NCI-H82 treated with DMSO at 0.1 percent for 48 hours (cell line): ENCODE data around the gene KLHL17.
A peak's percentile ranks its signal among the peaks of the same experiment; 100 is the strongest.
"Not testable (repeated sequence)": the region's sequence is repeated elsewhere in the genome, so short reads cannot be mapped to it uniquely, and the experiment has no call there.

ENCODE experiments used
- DNase-seq: peaks from one replicate; lab custom pipeline; 2025; ENCODE audit not compliant: unreplicated experiment; lab: John Stamatoyannopoulos, UW

KLHL17 gene

DNA sequence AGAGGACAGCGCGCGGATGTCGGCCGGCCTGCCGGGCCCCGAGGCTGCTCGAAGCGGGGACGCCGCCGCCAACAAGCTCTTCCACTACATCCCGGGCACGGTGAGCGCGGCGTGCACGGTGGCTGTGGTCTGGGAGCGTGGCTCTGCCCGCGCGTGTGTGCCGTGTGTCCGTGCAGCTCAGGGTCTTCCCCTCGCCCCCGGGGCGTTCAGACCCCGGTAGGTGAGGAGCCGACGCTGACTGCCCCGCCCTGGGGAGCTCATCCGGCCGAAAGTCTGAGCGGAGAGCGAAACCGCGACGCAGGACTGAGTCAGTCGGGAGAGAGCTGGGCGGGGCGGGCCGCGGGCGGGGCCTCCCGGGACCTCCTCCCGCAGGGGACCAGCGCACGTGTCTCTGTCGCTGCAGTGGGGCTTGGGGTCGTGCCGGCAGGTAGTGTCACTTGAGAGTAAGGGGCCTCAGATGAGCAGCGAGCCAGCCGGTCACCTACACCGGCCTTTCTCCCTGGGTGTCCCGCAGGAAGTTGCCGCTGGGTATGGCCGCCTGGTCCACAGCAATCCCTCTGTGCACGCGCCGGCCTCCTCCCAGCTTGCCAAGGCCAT lies 6.4 kb downstream of the KLHL17 start:
- DNase-seq: no peak

DNA sequence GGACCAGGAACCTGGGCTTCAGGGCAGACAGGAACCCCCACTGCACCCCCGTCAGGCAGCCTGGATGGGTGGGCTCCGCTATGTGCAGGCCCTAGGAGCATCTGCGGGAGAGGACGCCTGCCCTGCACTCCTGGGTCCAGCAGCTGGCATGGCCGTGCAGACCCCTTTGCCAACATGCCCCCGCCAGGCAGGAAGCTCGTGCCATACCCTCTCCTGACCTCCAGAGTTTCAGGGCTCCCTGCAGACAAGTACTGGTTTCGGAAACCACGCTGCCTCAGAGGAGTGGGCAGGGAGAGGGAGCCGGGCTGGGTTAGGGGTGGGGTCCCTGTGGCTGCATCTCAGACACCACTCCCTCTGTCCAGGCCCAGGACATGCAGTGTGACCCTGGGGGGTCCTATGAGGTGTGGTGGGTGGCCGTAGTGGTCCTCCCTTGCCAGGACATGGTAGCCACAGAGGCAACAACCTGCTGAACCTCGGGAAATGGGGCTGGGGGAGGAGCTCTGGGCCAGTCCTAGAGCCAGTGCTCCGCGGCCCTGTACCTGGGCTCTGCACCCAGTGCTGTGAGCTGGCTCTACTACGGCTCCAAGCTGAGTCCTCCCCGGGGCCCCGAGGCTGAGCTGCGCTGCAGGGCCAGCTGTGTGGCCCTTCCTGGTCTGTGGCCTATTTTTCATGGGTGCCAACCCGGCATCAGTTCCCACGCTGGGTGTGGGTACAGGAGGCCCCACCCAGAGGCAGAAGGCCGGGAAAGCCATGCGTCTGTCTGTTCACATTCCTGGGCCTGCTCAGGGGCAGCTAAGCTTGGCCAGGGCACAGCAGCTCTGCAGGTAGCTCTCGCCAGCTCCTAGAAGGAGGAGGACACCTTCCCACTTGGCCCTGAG lies 7.3 kb downstream of the KLHL17 start:
- no peak for DNase-seq

DNA sequence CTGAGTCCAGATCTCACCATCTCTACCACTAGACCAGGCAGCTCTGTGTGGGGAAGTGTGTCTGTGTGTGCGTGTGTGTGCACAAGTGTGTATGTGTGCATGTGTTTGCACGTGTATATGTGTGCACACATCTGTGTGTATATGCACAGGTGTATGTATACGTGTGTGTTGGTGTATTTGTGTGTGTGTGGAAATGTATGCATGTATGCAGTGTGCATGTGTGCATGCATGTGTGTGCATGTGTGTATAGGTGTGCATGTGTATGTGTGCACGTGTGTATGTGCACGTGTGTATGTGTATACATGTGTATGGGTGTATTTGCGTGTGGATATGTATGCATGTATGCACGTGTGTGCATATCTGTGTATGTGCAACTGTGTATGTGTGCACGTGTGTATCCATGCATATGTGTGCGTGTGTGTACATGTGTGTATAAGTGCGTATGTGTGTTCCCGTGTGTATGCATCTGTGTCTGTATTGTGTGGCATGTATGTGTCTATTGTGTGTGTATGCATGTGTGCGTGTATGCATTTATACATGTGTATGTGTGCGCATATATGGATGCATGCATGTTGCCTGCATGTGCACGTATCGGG lies 9.0 kb downstream of the KLHL17 start:
- no peak for DNase-seq

DNA sequence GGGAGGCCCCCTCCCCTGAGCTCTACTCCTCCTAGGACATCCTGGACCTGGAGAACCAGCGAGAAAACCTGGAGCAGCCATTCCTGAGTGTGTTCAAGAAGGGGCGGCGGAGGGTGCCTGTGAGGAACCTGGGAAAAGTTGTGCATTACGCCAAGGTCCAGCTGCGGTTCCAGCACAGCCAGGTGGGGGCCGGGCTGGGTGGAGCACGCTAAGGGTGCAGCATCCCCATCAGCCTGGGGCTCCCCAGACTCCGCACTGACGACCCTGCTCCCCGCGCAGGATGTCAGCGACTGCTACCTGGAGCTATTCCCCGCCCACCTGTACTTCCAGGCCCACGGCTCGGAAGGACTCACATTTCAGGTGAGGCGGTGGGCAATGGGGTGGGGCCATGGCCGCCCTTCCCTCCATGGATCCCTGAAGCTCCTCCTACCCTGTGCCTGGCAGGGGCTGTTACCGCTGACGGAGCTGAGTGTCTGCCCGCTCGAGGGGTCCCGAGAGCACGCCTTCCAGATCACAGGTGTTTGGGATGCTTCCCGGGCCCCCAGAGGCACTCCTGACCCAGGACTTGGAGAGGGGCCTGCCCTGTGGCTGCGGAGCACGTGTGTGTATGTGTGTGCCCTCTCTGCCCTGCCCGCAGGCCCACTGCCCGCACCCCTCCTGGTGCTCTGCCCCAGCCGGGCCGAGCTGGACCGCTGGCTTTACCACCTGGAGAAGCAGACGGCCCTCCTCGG lies 10.0 kb downstream of the KLHL17 start:
- no peak for DNase-seq

DNA sequence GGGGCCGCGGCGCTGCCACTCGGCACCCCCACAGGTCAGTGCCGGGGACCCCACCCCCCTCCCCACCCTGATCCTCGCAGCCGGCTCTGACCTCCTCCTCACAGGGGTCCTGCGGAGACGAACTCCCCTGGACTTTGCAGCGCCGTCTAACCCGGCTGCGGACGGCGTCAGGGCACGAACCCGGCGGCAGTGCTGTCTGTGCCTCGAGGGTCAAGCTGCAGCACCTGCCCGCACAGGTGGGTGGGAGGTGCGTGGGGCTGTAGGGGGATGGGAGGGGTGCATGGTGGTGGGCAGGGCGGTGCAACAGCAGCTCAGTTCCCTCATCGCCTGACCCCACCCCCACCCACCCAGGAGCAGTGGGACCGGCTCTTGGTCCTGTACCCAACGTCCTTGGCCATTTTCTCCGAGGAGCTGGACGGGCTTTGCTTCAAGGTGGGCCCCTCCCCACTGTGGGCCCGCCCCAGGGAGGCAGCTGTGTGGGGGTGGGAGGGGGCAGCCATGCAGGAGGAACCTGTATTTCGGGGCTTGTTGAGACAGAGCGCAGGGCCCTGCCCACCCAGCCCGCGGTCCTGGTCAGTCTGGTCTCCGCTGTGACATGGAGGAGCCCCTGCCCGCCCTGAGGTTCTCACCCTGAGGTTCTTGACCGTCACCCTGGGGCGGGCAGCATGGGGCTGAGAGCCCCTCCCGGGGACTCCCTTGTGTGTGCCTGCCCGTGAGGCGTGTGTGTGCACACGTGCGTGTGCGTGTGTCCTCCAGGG lies 10.8 kb downstream of the KLHL17 start:
- DNase-seq: no peak

DNA sequence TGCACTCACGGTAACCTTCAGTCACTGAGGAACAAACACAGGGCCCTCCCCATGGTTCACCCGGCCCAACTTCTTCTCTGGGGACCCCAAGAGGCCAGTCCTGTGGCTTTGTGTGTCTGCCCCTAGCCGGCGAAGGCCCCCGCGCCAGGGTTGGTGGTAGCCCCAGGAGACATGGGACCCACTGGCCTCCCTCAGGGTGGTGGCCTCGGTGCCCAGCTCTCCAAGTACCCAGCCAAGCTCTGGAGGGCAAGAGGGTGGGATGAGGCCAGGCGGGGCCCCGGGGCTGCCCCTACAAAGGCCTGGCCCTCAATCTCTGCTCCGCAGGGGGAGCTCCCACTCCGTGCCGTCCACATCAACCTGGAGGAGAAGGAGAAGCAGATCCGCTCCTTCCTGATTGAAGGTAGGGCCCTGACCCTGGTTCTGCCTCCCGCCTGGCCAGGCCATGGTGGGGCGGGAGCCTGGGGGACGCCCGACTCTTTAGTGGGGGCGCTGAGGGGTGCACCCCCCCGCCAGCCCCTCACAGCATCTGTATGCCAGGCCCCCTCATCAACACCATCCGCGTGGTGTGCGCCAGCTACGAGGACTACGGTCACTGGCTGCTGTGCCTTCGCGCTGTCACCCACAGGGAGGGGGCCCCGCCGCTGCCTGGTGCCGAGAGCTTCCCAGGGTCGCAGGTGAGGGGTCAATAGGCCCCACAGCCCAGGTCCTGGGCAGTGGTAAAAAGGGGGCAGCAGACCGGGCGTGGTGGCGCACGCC lies 11.5 kb downstream of the KLHL17 start:
- DNase-seq: no peak

DNA sequence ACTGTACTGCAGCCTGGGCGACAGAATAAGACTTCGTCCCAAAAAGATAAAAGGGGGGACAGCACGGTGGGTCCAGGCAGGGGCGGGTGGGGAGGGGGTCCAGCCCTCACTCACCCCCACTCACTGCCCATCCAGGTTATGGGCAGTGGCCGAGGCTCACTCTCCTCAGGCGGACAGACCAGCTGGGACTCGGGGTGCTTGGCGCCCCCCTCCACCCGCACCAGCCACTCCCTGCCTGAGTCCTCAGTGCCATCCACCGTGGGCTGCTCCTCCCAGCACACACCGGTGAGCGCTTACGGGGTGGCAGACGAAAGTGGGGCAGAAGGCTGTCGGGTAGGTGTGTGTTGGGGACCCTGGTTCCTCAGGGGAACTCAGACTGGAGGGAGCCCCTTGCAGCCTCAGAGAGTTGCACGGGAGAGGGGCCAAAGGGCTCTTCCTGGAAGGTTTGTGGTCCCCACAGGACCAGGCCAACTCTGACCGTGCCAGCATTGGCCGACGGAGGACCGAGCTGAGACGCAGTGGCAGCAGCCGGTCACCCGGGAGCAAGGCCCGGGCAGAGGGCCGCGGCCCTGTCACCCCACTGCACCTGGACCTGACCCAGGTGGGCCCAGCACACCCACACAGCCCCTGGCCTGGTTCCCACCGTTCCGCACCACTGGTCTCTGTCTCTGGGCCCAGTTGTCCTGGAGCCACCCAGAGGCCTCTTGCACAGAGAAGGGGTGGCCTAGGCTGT lies 12.5 kb downstream of the KLHL17 start:
- DNase-seq: no peak

DNA sequence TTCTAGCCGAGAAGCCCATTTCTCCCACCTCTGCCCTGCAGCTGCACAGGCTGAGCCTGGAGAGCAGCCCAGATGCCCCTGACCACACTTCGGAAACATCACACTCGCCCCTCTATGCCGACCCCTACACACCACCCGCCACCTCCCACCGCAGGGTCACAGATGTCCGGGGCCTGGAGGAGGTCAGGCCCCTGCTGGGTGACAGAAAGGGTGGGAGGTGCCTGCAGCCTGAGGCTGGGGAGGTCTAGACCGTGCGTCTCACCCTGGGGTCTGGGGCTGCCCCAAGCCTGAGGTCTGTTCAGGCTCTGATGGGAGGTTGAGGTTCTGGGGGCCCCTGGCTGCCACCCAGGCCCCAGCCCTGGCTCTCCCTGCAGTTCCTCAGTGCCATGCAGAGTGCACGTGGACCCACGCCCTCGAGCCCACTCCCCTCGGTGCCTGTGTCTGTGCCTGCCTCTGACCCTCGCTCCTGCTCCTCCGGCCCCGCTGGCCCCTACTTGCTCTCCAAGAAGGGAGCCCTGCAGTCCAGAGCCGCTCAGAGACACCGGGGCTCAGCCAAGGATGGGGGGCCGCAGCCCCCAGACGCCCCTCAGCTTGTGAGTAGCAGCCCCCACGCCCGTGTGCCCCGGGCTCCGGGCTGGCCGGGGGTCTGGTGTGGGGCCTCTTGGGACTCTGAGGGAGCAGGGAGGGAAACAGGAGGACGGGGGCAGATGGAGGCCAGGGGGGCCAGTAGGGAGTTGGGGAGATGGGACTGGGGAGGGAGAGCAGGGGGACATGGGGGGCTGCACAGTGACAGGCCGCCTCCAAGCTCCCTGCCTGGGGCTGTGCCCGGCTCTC lies 13.3 kb downstream of the KLHL17 start:
- no peak for DNase-seq

DNA sequence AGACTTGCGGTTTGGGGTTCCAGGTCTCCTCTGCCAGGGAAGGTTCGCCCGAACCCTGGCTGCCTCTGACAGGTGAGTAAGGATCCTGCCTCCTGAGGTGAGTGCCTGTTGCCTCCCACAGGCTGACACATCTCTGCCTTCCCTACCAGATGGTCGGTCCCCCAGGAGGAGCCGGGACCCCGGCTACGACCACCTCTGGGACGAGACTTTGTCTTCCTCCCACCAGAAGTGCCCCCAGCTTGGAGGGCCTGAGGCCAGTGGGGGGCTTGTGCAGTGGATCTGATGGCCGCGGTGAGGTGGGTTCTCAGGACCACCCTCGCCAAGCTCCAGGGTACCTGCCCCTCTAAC lies 13.9 kb downstream of the KLHL17 start:
- no peak for DNase-seq

DNA sequence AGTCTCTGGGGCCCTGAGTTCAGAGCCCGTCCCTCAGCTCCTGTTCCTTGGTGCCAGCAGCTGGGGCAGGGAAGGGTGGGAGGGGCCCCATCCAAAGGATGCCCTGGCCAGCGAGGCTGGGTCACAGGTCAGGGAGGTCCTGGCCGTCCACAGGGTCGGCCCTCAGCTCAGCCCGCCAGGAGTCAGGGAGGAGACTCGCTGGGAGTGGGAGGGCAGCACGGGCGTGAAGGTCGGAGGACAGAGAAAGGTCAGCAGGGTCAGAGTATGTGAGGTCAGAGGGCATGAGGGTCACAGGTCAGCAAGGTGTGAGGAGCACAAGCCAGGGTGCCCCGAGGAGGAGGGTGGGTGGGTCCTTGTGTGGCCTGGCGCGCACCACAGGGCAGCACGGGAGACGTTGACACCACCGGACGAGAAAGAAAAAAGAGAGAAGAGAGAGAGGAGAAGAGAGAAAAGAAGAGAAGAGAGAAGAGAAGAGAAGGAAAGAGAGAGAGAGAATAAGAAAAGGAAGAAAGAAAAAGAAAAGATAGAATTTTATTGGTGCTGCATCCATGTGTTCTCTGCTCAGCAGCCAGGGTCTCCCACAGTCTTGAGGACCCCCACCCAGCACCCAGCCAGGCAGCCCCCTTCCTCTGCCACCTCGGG lies 14.4 kb downstream of the KLHL17 start:
- no peak for DNase-seq

DNA sequence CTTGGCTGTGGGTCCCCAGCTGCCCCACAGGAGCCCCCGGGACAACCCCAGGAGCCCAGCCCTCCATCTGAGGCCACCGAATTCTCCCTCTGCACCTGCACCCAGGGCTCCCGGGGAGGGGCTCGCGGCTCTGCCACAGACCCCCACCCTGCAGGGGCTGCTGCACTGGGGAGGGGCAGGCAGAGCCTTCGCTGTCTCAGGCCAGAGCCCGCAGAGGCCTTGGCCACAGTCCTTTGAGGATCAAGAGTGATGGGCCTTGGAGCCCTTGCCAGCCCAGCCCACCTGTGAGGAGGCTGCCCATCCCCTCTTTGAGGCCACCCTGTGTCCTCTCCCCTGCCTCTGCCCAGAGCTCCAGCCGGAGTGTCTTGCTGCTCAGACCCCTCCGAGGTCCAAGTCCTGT lies 15.0 kb downstream of the KLHL17 start:
- no peak for DNase-seq

DNA sequence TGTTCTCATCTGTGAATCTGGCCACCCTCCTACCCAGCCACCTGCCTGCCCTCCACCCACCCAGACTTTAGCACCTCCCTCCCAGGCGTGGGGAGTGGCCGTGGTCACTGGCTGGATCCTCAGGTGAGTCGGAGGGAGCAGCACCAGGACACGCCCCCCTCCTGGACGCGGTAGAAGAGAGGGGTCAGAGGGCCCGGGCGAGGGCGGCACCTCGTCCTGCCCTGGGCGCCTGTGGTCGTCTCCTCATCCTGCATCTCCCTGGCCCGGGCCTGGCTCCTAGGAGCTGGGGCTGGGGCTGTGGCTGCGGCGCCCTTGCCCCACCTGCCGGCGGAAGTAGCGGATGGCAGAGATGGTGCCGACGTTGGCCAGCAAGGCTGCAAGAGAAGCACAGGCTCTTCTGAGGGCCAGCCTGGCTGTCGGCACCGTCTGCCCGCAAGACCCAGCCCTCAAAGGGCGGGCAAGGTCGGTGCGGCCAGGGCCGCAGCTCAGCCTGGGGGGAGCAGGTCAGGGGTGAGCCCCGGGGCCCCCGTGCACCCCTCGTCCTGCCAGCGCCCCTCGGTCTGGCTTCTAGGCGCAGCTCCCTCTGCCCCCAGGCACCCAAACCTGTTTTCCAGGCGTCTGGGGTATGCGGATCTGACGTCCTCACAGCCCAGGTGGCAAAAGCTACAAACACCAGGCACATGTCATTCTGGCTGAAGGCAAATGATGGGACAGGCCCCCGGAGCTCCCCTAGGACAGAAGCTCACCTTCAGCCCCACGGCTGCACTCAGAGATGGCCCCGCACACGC lies 15.7 kb downstream of the KLHL17 start:
- DNase-seq: peak; percentile 29

DNA sequence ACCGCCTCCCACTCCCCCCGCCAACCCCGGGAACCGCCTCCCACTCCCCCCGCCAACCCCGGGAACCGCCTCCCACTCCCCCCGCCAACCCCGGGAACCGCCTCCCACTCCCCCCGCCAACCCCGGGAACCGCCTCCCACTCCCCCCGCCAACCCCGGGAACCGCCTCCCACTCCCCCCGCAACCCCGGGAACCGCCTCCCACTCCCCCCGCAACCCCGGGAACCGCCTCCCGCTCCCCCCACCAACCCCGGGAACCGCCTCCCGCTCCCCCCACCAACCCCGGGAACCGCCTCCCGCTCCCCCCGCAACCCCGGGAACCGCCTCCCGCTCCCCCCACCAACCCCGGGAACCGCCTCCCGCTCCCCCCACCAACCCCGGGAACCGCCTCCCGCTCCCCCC lies 16.4 kb downstream of the KLHL17 start:
- not testable (repeated sequence) for DNase-seq

DNA sequence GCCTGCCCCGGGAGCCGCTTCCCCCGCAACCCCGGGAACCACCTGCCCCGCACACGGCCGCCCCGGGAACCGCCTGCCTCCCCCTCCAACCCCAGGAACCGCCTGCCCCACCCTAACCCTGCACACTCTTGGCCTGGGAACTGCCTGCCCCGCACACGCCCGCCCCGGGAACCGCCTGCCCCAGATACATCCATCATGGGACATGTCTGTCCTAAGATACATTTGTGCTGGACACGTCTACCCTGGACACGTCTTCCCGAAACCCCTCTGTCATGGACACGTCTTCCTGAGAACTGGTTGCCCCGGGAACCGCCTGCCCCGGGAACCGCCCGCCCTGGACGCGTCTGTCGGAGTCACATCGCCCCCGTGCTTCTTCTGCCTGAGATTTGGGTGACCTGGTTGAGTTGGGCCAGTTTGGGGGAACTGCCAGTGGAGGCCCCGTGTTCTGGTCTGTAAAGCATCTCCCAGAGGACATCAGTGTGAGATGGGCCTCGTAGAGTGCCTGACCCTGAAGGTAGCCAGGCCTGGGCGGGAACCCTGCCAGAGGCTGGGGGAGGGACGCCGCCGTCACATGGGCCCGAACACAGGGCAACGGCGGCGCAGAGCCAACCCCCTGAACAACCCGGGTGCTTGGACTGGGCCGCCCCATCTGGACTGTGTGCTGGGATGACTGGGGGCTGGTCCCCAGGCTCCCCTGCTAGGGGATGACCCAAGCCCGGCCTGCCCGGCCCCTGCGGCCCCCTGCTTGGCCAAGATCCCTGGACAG lies 17.9 kb downstream of the KLHL17 start:
- DNase-seq: no peak

DNA sequence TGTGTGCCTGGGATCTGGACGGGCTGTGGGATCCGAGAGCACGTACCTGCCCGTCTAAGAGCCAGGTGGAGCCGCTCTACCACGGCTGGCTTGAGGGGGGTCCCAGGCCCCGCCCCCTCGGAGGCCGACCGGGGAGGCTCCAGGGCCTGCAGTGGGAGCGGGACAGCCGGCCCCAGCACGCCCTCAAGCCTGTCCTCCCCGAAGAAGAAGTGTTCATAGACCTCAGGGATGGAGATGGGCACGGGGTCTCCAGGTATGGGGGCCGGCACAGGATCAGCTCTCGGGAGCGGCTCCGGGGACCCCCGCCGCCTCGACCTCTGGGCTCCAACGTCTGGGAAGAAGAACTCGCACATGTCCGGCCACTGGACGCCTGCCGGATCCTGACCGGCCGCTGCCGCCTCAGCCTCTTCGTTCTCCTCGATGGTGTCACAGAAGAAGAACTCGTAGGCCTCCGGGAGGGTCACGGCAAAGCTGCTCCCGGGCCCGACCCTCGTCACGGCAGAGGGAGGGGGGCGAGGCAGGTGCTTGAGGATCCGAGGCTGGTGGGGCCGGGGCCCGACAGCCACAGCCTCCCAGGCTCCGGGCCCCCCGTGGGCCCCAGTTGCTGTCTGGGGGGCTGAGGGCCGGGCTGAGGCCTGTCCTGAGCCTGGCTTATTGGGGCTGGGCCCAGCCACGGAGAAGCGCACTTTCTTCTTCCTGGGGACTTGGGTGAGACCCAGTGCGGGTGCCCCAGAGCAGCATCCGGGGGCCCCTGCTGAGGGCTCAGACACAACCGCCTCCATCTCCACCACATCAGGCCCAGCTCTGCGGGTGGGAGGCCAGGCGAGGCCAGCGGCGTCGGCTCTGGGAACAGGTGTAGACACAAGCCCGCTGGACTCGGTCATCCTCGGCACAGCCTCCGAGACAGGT lies 18.7 kb downstream of the KLHL17 start:
- no peak for DNase-seq

DNA sequence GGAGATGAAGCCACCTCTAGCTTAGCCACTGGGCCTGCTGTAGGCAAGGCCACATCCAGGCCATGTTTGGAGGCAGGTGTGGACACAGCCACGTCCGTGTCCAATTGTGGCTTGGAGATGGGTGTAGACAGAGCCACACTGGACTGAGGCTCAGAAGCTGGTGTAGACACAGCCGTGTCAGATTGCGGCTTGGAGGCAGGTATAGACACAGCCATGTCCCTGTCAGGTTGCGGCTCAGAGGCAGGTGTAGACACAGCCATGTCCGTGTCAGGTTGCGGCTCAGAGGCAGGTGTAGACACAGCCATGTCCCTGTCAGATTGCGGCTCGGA lies 19.3 kb downstream of the KLHL17 start:
- DNase-seq: no peak
